Bronchial epithelial cell (primary cell): Measurements from ENCODE around the gene BIRC6. TPM values are rescaled to one million over a fixed set of nuclear protein-coding genes. Genes with fewer than 3 reads are reported as not detected.
A peak's percentile ranks its signal among the peaks of the same experiment; 100 is the strongest.

Source experiments
- DNase-seq: peaks from one replicate; pipeline ENCODE4 v3.0.0-alpha.2; 2010; ENCODE audit warnings: low read depth
- FAIRE-seq: peaks from 2 replicates; lab custom pipeline; 2011; peaks lifted over from hg19 to GRCh38; lab: Jason Lieb, UNC
- H3K27me3 ChIP-seq: 2 replicates; pipeline ENCODE4 v1.5.1; 2011; ENCODE audit warnings: low read length; ENCODE audit not compliant: control insufficient read depth, insufficient read depth
- H3K36me3 ChIP-seq: 2 replicates; pipeline ENCODE4 v1.5.1; 2011; ENCODE audit warnings: low read length; ENCODE audit not compliant: control insufficient read depth, insufficient read depth
- H3K4me3 ChIP-seq: 2 replicates; pipeline ENCODE4 v1.5.1; 2011; ENCODE audit warnings: mild to moderate bottlenecking, low read depth, low read length, control low read depth
- CTCF ChIP-seq: IDR thresholded peaks from 2 replicates; pipeline ENCODE4 v1.5.1; 2011; ENCODE audit warnings: mild to moderate bottlenecking, moderate library complexity, low read length, control low read depth, inconsistent platforms; ENCODE audit not compliant: insufficient read depth, severe bottlenecking
- total RNA-seq: library from RNA; depleted of rRNA; stranded (reverse); fragments of >200 nt; gene quantifications from 2 replicates; pipeline ENCODE4 v1.2.1, GENCODE V29; 2014

Gene BIRC6
- total RNA-seq, 1 donor from 2014 or later = 119 TPM

DNA sequence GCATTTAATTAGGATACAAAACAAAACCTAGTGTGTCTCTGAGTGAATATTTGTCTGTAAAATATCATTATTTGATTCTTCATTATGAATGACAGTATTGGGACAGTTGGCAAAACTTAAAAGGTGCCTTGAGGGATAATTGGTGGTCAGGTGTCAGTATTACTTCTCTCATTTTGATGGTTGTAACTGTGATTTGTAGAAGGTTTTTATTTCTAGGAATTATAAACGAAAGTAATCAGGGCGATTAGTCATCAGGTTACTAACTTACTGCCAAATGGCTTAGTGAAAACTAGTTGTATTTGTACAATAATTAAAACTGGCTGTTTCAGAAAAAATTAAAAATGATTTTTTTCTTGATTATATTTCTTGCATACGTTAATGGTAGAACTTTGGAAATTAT lies 117.6 kb downstream of the BIRC6 start:
- no peak for DNase-seq
- H3K36me3 ChIP-seq = peaks cover 5% of the 10 kb centered on the region
- H3K27me3 ChIP-seq = no peaks in the 10 kb centered on the region
- FAIRE-seq = no peak
- TF ChIP-seq CTCF = no peak
- H3K4me3 ChIP-seq = no peak overlapping the region

DNA sequence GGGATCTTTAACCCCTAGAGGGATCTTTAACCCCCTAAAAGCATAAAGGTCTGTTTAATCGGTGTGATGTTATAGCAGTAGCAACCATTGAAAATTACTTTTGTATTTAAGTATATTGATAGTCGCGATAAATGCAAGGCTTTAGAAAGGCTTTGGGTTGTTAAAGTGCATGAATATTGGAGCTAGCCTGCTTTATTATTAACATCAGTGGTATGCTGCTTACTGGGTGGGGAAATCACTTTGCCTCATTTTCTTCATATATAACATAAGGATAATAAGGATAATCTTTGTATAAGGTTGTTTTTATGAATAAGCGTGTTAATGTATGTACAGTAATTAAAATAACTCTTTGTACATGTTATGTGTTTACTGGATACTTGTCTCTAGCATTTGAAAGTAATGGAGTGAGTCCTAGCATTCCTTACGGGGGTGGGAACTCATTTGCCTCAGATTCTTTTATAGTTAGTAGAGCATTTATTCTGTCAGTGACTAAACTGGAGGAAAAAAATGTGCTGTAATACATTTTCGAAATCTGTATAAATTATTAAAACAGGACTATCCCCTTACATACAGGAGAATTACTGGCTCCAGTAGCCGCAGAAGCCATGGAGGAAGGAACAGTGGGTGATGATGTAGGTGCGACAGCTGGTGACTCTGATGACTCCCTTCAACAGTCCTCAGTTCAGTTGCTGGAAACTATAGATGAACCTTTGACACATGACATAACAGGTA lies 122.2 kb downstream of the BIRC6 start:
- TF ChIP-seq CTCF = no peak
- Histone ChIP-seq H3K4me3 (no peak overlapping the region), H3K36me3 (peaks cover 6% of the 10 kb centered on the region), H3K27me3 (no peaks in the 10 kb centered on the region)
- DNase-seq (no peak), FAIRE-seq (no peak)

DNA sequence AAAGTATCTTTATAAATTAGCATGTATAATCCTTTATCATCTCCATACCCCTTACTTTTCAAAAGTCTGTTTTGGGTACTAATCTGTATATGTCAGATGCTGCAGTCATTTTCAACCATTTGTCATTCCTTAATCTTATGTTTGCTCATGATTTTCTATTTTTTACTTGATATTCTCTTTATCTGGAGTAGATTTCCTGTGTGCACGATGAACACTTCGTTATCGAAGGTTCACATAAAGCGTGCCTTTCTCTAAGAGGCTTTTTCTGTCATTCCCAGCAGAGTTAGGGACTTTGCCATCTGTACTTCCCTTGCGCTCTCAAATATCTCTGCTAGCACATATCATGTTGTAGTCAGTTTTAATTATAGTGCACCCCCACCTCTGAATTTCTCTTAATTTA lies 123.2 kb downstream of the BIRC6 start:
- FAIRE-seq (no peak), DNase-seq (no peak)
- Histone ChIP-seq H3K36me3 (peaks cover 6% of the 10 kb centered on the region), H3K27me3 (no peaks in the 10 kb centered on the region), H3K4me3 (no peak overlapping the region)
- no peak for TF ChIP-seq CTCF

DNA sequence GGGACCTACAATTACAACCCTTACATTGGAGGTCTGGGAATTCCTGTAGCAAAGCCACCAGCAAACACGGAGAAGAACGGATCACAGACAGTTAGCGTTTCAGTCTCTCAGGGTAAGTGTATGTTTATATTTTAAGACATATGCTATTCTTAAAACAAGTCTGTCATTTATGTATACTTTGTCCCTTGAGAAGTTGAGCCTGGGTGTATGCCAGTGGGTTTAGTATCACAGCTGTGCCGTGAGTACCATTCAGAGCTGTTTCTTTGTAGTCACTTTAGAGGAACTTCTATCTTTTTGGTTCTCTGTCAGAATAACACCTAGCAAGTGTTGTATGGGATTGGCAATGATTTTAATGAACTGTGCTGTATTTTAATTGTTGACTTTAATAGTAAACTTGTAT lies 125.6 kb downstream of the BIRC6 start:
- no peak for FAIRE-seq

DNA sequence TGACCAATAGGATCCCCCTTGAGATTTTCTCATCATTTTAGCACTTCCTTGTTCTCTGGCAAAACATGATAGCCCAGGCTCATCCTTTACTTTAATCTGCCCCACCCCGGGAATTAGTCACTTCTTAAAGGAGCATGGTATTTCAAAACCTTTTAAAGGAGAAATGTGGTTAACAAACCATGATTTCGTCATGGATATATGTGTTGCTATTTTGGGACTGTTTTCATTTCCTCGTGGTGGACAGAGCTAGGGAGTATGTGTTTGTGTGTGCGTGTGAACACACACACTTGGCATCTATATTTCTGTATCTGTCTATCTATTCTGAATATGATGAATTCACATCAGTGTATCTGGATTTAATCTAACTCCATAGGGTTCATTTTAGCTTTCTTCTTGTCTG lies 128.1 kb downstream of the BIRC6 start:
- peak; percentile 28 for FAIRE-seq
- peaks cover 13% of the 10 kb centered on the region for H3K36me3 ChIP-seq
- TF ChIP-seq CTCF = no peak

More for the DNA sequence above, 125.6 kb downstream of the BIRC6 start:
- no peak overlapping the region for H3K4me3 ChIP-seq
- H3K27me3 ChIP-seq = no peaks in the 10 kb centered on the region
- no peak for TF ChIP-seq CTCF
- no peak for DNase-seq
- peaks cover 13% of the 10 kb centered on the region for H3K36me3 ChIP-seq

GRCh38 chr2:32485399-32485798 lies 128.6 kb downstream of the BIRC6 start:
- no peaks in the 10 kb centered on the region for H3K27me3 ChIP-seq
- H3K36me3 ChIP-seq = peaks cover 11% of the 10 kb centered on the region
- no peak for TF ChIP-seq CTCF
- H3K4me3 ChIP-seq = no peak overlapping the region
- DNase-seq (no peak), FAIRE-seq (no peak)

More for the DNA sequence above, 128.1 kb downstream of the BIRC6 start:
- no peak overlapping the region for H3K4me3 ChIP-seq
- peak; percentile 89 for DNase-seq
- no peaks in the 10 kb centered on the region for H3K27me3 ChIP-seq
